Endodermal cell (in vitro differentiated cells): ENCODE results near the gene GPS1. TPM values are rescaled to one million over a fixed set of nuclear protein-coding genes. Genes with fewer than 3 reads are reported as not detected.

Experiments
- DNase-seq: peaks from one replicate; pipeline ENCODE4 v3.0.0-alpha.2; 2017
- H3K27ac ChIP-seq: 2 replicates; pipeline ENCODE4 v1.5.1; 2013; ENCODE audit warnings: mild to moderate bottlenecking, low read depth, low read length, moderate library complexity
- H3K27me3 ChIP-seq: 2 replicates; pipeline ENCODE4 v1.6.1; 2013; ENCODE audit warnings: mild to moderate bottlenecking, low read length, moderate library complexity; ENCODE audit not compliant: insufficient read depth, control insufficient read depth, poor library complexity, severe bottlenecking
- H3K36me3 ChIP-seq: 2 replicates; pipeline ENCODE4 v1.7.0; 2013; ENCODE audit warnings: mild to moderate bottlenecking, low read length, moderate library complexity; ENCODE audit not compliant: control insufficient read depth, insufficient read depth
- H3K4me1 ChIP-seq: one replicate; pipeline ENCODE4 v1.7.0; 2013; ENCODE audit warnings: low read length; ENCODE audit not compliant: control insufficient read depth, insufficient read depth
- H3K4me3 ChIP-seq: 2 replicates; pipeline ENCODE4 v1.5.1; 2013; ENCODE audit warnings: mild to moderate bottlenecking, low read length, moderate library complexity
- H3K9ac ChIP-seq: 2 replicates; pipeline ENCODE4 v1.6.1; 2013; ENCODE audit warnings: mild to moderate bottlenecking, low read length, moderate library complexity; ENCODE audit not compliant: poor library complexity, severe bottlenecking; ENCODE audit errors: extremely low read depth
- H3K9me3 ChIP-seq: 2 replicates; pipeline ENCODE4 v1.6.1; 2013; ENCODE audit warnings: mild to moderate bottlenecking, low read length, moderate library complexity; ENCODE audit not compliant: control insufficient read depth
- H3K27ac Mint-ChIP-seq: 2 replicates; pipeline ENCODE4 v1.8.0; 2020; ENCODE audit warnings: mixed read lengths
- H3K27me3 Mint-ChIP-seq: 2 replicates; pipeline ENCODE4 v1.8.0; 2021; ENCODE audit warnings: mild to moderate bottlenecking, mixed read lengths; ENCODE audit not compliant: insufficient read depth
- H3K36me3 Mint-ChIP-seq: 2 replicates; pipeline ENCODE4 v1.8.0; 2020; ENCODE audit warnings: low read depth, mixed read lengths
- H3K4me1 Mint-ChIP-seq: 2 replicates; pipeline ENCODE4 v1.8.0; 2020; ENCODE audit warnings: mixed read lengths
- H3K4me3 Mint-ChIP-seq: 2 replicates; pipeline ENCODE4 v1.8.0; 2020; ENCODE audit warnings: mild to moderate bottlenecking, moderate library complexity, mixed read lengths
- H3K9me3 Mint-ChIP-seq: 2 replicates; pipeline ENCODE4 v1.8.0; 2020; ENCODE audit warnings: mild to moderate bottlenecking, mixed read lengths
- CTCF ChIP-seq: fragments of 200-600 bp; sonication (generic); conservative IDR thresholded peaks from 2 replicates; pipeline ENCODE4 v1.5.0; 2021; ENCODE audit warnings: antibody characterized with exemption, mild to moderate bottlenecking
- WGBS, 2 experiments: methylation state at CpG; one replicate each; pipeline versions ENCODE4 v1.1.5 to v1.1.7; 2013; ENCODE audit warnings: missing lambda C conversion rate in 2 of 2, mixed read lengths in 1 of 2; ENCODE audit not compliant: insufficient coverage in 1 of 2, insufficient read length in 1 of 2; 5-methylcytosine and 5-hydroxymethylcytosine counted together
- total RNA-seq, 2 donors: library from RNA; stranded (reverse); fragmentation: NEBNext Ultra II Directional in 1 of 2; extraction: Animal tissue kit (Norgen Biotek cat#: 25700) in 1 of 2; gene quantifications; 2 replicates in 1 of 2; 3 replicates in 1 of 2; pipeline ENCODE4 v1.2.1, GENCODE V29; 2021

Gene GPS1
- total RNA-seq, 2 donors from 2014 or later = 152 to 153 TPM

GRCh38 chr17:82007228-82007494 lies 44.5 kb upstream of the GPS1 start:
- no peaks in the 10 kb centered on the region for H3K4me1 Mint-ChIP-seq
- H3K36me3 Mint-ChIP-seq = no peaks in the 10 kb centered on the region

GRCh38 chr17:82007495-82008257 lies 44.0 kb upstream of the GPS1 start:
- H3K27me3 ChIP-seq = no peaks in the 10 kb centered on the region
- no peak for DNase-seq
- TF ChIP-seq CTCF = peak; percentile 37
- no peaks in the 10 kb centered on the region for H3K9me3 Mint-ChIP-seq
- no peak overlapping the region for H3K4me3 ChIP-seq
- no peak overlapping the region for H3K27ac Mint-ChIP-seq
- no peaks in the 10 kb centered on the region for H3K9me3 ChIP-seq
- H3K4me3 Mint-ChIP-seq = no peak overlapping the region
- H3K4me1 Mint-ChIP-seq = no peaks in the 10 kb centered on the region
- H3K36me3 ChIP-seq = no peaks in the 10 kb centered on the region
- H3K27ac ChIP-seq = peak overlapping the region; percentile 10
- no peaks in the 10 kb centered on the region for H3K4me1 ChIP-seq
- no peak overlapping the region for H3K9ac ChIP-seq
- no peaks in the 10 kb centered on the region for H3K27me3 Mint-ChIP-seq
- WGBS, 2 experiments = 94 to 95% methylated on average over 9 to 30 of the region's 30 CpGs
- no peaks in the 10 kb centered on the region for H3K36me3 Mint-ChIP-seq

More at GRCh38 chr17:82007228-82007494, 44.5 kb upstream of the GPS1 start:
- 91 to 96% methylated on average over 5 to 6 of the region's 6 CpGs for WGBS, 2 experiments
- H3K9ac ChIP-seq = no peak overlapping the region
- Mint-ChIP-seq H3K27ac (no peak overlapping the region), H3K27me3 (no peaks in the 10 kb centered on the region), H3K9me3 (no peaks in the 10 kb centered on the region), H3K4me3 (no peak overlapping the region)
- H3K27ac ChIP-seq = no peak overlapping the region
- no peaks in the 10 kb centered on the region for H3K4me1 ChIP-seq
- H3K36me3 ChIP-seq = no peaks in the 10 kb centered on the region
- no peak for DNase-seq
- H3K27me3 ChIP-seq = no peaks in the 10 kb centered on the region
- H3K4me3 ChIP-seq = no peak overlapping the region
- TF ChIP-seq CTCF = no peak
- no peaks in the 10 kb centered on the region for H3K9me3 ChIP-seq

- Histone ChIP-seq H3K4me3 (no peak overlapping the region), H3K36me3 (no peaks in the 10 kb centered on the region), H3K9ac (no peak overlapping the region), H3K27me3 (no peaks in the 10 kb centered on the region), H3K4me1 (no peaks in the 10 kb centered on the region), H3K27ac (no peak overlapping the region), H3K9me3 (no peaks in the 10 kb centered on the region)
- 95% methylated on average over 20 to 26 of the region's 26 CpGs for WGBS, 2 experiments
- no peaks in the 10 kb centered on the region for H3K9me3 Mint-ChIP-seq
- H3K27me3 Mint-ChIP-seq = no peaks in the 10 kb centered on the region
- DNase-seq = no peak
- no peaks in the 10 kb centered on the region for H3K4me1 Mint-ChIP-seq
- H3K4me3 Mint-ChIP-seq = no peak overlapping the region
- TF ChIP-seq CTCF = no peak
- H3K36me3 Mint-ChIP-seq = no peaks in the 10 kb centered on the region
- H3K27ac Mint-ChIP-seq = no peak overlapping the region
Measured at GRCh38 chr17:82008258-82008940, 43.3 kb upstream of the GPS1 start.
